Left lung (tissue), 10 donors: ENCODE results near the gene CCDC85C. TPM values are rescaled to one million over a fixed set of nuclear protein-coding genes. Genes with fewer than 3 reads are reported as not detected.
A peak's percentile ranks its signal among the peaks of the same experiment; 100 is the strongest.

Source experiments
- ATAC-seq: fragments of 200-7000 bp; cut with Tn5 transposase; one replicate; pipeline ENCODE4 v1.9.1; 2020; ENCODE audit warnings: moderate library complexity
- DNase-seq, 4 donors: peaks; one replicate each; pipeline ENCODE4 v3.0.0-alpha.2; 2013 to 2020
- H3K27ac ChIP-seq, 2 donors: fragments of 200-600 bp; sonication (generic) in 1 of 2; one replicate each; pipeline versions ENCODE4 v1.5.0 to v1.8.0; 2020 to 2021
- H3K27me3 ChIP-seq, 2 donors: fragments of 200-600 bp; sonication (generic) in 1 of 2; one replicate each; pipeline versions ENCODE4 v1.5.0 to v1.8.0; 2020 to 2021
- H3K36me3 ChIP-seq, 2 donors: fragments of 200-600 bp; sonication (generic) in 1 of 2; one replicate each; pipeline versions ENCODE4 v1.5.0 to v1.8.0; 2020 to 2021
- H3K4me1 ChIP-seq, 2 donors: fragments of 200-600 bp; one replicate each; pipeline ENCODE4 v1.8.0; 2021
- H3K4me3 ChIP-seq, 2 donors: fragments of 200-600 bp; sonication (generic) in 1 of 2; one replicate each; pipeline versions ENCODE4 v1.5.0 to v1.8.0; 2020 to 2021; ENCODE audit warnings: mild to moderate bottlenecking in 1 of 2
- H3K9me3 ChIP-seq, 2 donors: fragments of 200-600 bp; sonication (generic) in 1 of 2; one replicate each; pipeline versions ENCODE4 v1.5.0 to v1.8.0; 2020 to 2021
- CTCF ChIP-seq, 2 donors: fragments of 200-600 bp; sonication (generic) in 1 of 2; IDR thresholded peaks; one replicate each; pipeline versions ENCODE4 v1.5.0 to v1.8.0; 2021; ENCODE audit warnings: antibody characterized with exemption in 2 of 2
- intact Hi-C, 2 donors: fragments of 100-400 bp; cut with DNase I; formaldehyde crosslinking; loops; one replicate each; pipeline versions ENCODE4 v1.11.2 to v1.14.2; 2022
- polyA plus RNA-seq, 6 donors: library from polyadenylated mRNA; unstranded; fragments of 120-200 nt; gene quantifications; one replicate each; pipeline ENCODE4 v1.2.1, GENCODE V29; 2013; ENCODE audit not compliant: insufficient read length in 6 of 6
- total RNA-seq, 2 donors: library from RNA; stranded (reverse); fragmentation: NEBNext Ultra II Directional; extraction: Animal tissue kit (Norgen Biotek cat#: 25700); gene quantifications; one replicate each; pipeline ENCODE4 v1.2.1, GENCODE V29; 2021
- donor health status: DM: no; HTN: yes; CAD: no.
- donor health status: DM: no; HTN: no; CAD: no.

Gene CCDC85C
- total and polyA plus RNA-seq, 8 donors = 6.3 to 19.0 (median 13.2) TPM

- intact Hi-C loops = no loop called here
- Histone ChIP-seq H3K36me3 (no peaks in the 10 kb centered on the region), H3K4me1 (peaks cover 0 to 10% of the 10 kb centered on the region in 2 donors), H3K27ac (no peak overlapping the region), H3K4me3 (no peak overlapping the region), H3K27me3 (no peaks in the 10 kb centered on the region), H3K9me3 (no peaks in the 10 kb centered on the region)
- DNase-seq (no peak), ATAC-seq (no peak)
- TF ChIP-seq CTCF (IDR thresholded peaks at IDR 0.05) = no peak
These were observed 61.4 kb downstream of the CCDC85C start for GRCh38 chr14:99542566-99542965.

- peaks cover 0 to 10% of the 10 kb centered on the region in 2 donors for H3K4me1 ChIP-seq
- ATAC-seq = no peak
- intact Hi-C loops = no loop called here
- no peak for DNase-seq
- TF ChIP-seq CTCF (IDR thresholded peaks at IDR 0.05) = no peak
- H3K4me3 ChIP-seq = no peak overlapping the region
- no peaks in the 10 kb centered on the region for H3K27me3 ChIP-seq
- H3K36me3 ChIP-seq = no peaks in the 10 kb centered on the region
- H3K9me3 ChIP-seq = no peaks in the 10 kb centered on the region
- no peak overlapping the region for H3K27ac ChIP-seq
These were observed 62.1 kb downstream of the CCDC85C start for GRCh38 chr14:99541677-99542470.

- TF ChIP-seq CTCF (IDR thresholded peaks at IDR 0.05) = no peak
- peaks cover 0 to 10% of the 10 kb centered on the region in 2 donors for H3K4me1 ChIP-seq
- no peaks in the 10 kb centered on the region for H3K36me3 ChIP-seq
- DNase-seq (no peak), ATAC-seq (no peak)
- H3K27ac ChIP-seq = no peak overlapping the region
- H3K9me3 ChIP-seq = no peaks in the 10 kb centered on the region
- intact Hi-C loops = no loop called here
- H3K4me3 ChIP-seq = no peak overlapping the region
- no peaks in the 10 kb centered on the region for H3K27me3 ChIP-seq
These were observed 62.8 kb downstream of the CCDC85C start for GRCh38 chr14:99541211-99541610.

- H3K27ac ChIP-seq = no peak overlapping the region
- TF ChIP-seq CTCF (IDR thresholded peaks at IDR 0.05) = no peak
- no peak for ATAC-seq
- no peaks in the 10 kb centered on the region for H3K27me3 ChIP-seq
- H3K4me3 ChIP-seq = no peak overlapping the region
- H3K36me3 ChIP-seq = no peaks in the 10 kb centered on the region
- no peak for DNase-seq
- no peaks in the 10 kb centered on the region for H3K9me3 ChIP-seq
- peaks cover 0 to 10% of the 10 kb centered on the region in 2 donors for H3K4me1 ChIP-seq
- intact Hi-C loops = no loop called here
These were observed 63.6 kb downstream of the CCDC85C start for GRCh38 chr14:99540196-99541032.

- Histone ChIP-seq H3K27ac (peak overlapping the region in 1 of 2 donors; percentile 48), H3K36me3 (no peaks in the 10 kb centered on the region), H3K4me1 (peaks cover 0 to 10% of the 10 kb centered on the region in 2 donors), H3K9me3 (no peaks in the 10 kb centered on the region), H3K4me3 (no peak overlapping the region), H3K27me3 (no peaks in the 10 kb centered on the region)
- DNase-seq (no peak), ATAC-seq (no peak)
- TF ChIP-seq CTCF (IDR thresholded peaks at IDR 0.05) = no peak
- intact Hi-C loops = no loop called here
These were observed 64.5 kb downstream of the CCDC85C start for GRCh38 chr14:99539491-99539890.
